SK-N-SH (cell line): ENCODE results near the gene EMX1. TPM values are rescaled to one million over a fixed set of nuclear protein-coding genes. Genes with fewer than 3 reads are reported as not detected.

Experiments
- CTCF ChIA-PET: fragments of 300-600, 350-600 bp; formaldehyde crosslinking; extraction: SDS; loops from one replicate; lab custom pipeline; 2021; lab: Yijun Ruan, JAX
- POLR2A ChIA-PET: fragments of 350-600 bp; sonication (Branson Sonifier 250); formaldehyde crosslinking; extraction: SDS; loops from one replicate; lab custom pipeline; 2020; ENCODE audit warnings: antibody characterized with exemption, inconsistent platforms; lab: Yijun Ruan, JAX
- DNase-seq: peaks from one replicate; pipeline ENCODE4 v3.0.0; 2012
- H2AFZ ChIP-seq: fragments of 200-600 bp; sonication (generic); 2 replicates; pipeline ENCODE4 v1.8.1; 2016; ENCODE audit warnings: antibody characterized with exemption, mild to moderate bottlenecking, low read depth
- H3F3A ChIP-seq: fragments of 200-600 bp; sonication (generic); replicated peaks from 2 replicates; pipeline ENCODE3; 2016; ENCODE audit warnings: antibody characterized with exemption, mild to moderate bottlenecking; ENCODE audit not compliant: insufficient read depth
- H3K27ac ChIP-seq, 2 experiments: fragments of 200-500 bp in 1 of 2; fragments of 200-600 bp in 1 of 2; sonication (Bioruptor generic) in 1 of 2; sonication (generic), shearing (Covaris generic) in 1 of 2; 2 replicates each; pipeline versions ENCODE4 v1.5.1 to v1.6.1; 2014 to 2016; ENCODE audit warnings: low read depth in 2 of 2, inconsistent platforms in 1 of 2, low read length in 1 of 2, mild to moderate bottlenecking in 1 of 2, mixed read lengths in 1 of 2
- H3K27me3 ChIP-seq: fragments of 200-600 bp; sonication (generic), shearing (Covaris generic); 2 replicates; pipeline ENCODE4 v1.6.1; 2016; ENCODE audit warnings: mixed run types; ENCODE audit not compliant: insufficient read depth
- H3K36me3 ChIP-seq, 2 experiments: fragments of 200-500 bp in 1 of 2; fragments of 200-600 bp in 1 of 2; sonication (Bioruptor generic) in 1 of 2; sonication (generic) in 1 of 2; replicated peaks in 1 of 2; 2 replicates each; pipeline versions ENCODE3 to v1.5.1; 2014 to 2016; ENCODE audit warnings: low read length in 1 of 2, mild to moderate bottlenecking in 1 of 2; ENCODE audit not compliant: insufficient read depth in 2 of 2, control insufficient read depth in 1 of 2
- H3K4me1 ChIP-seq, 2 experiments: fragments of 200-500 bp in 1 of 2; fragments of 200-600 bp in 1 of 2; sonication (Bioruptor generic) in 1 of 2; sonication (generic), shearing (Covaris generic) in 1 of 2; 2 replicates each; pipeline versions ENCODE4 v1.5.1 to v1.6.1; 2014 to 2016; ENCODE audit warnings: low read depth in 1 of 2, low read length in 1 of 2, mixed run types in 1 of 2; ENCODE audit not compliant: insufficient read depth in 2 of 2, control insufficient read depth in 1 of 2
- H3K4me2 ChIP-seq: fragments of 200-600 bp; sonication (generic), shearing (Covaris generic); 2 replicates; pipeline ENCODE4 v1.6.1; 2017; ENCODE audit warnings: mixed run types
- H3K4me3 ChIP-seq, 2 experiments: fragments of 200-500 bp in 1 of 2; fragments of 200-600 bp in 1 of 2; sonication (Bioruptor generic) in 1 of 2; sonication (generic), shearing (Covaris generic) in 1 of 2; 2 replicates each; pipeline versions ENCODE4 v1.5.1 to v1.8.1; 2014 to 2016; ENCODE audit warnings: low read depth in 2 of 2, inconsistent platforms in 1 of 2, low read length in 1 of 2, mild to moderate bottlenecking in 1 of 2, mixed read lengths in 1 of 2, moderate library complexity in 1 of 2
- H3K79me2 ChIP-seq: fragments of 200-600 bp; sonication (generic); 2 replicates; pipeline ENCODE4 v1.8.1; 2017; ENCODE audit warnings: mild to moderate bottlenecking; ENCODE audit not compliant: insufficient read depth
- H3K9ac ChIP-seq: fragments of 200-600 bp; sonication (generic); 2 replicates; pipeline ENCODE4 v1.6.1; 2017; ENCODE audit warnings: mixed run types
- H3K9me2 ChIP-seq: fragments of 200-600 bp; sonication (generic); 2 replicates; pipeline ENCODE4 v1.6.1; 2017; ENCODE audit warnings: mixed run types
- H3K9me3 ChIP-seq: fragments of 200-600 bp; sonication (generic); 2 replicates; pipeline ENCODE4 v1.6.1; 2017; ENCODE audit warnings: mixed run types, mild to moderate bottlenecking, moderate library complexity
- H4K20me1 ChIP-seq: fragments of 200-600 bp; sonication (generic); 2 replicates; pipeline ENCODE4 v1.6.1; 2017; ENCODE audit warnings: mild to moderate bottlenecking, mixed run types; ENCODE audit not compliant: insufficient read depth
- ELF1 ChIP-seq: IDR thresholded peaks from 2 replicates; pipeline ENCODE4 v1.4.0; 2012
- EP300 ChIP-seq, 2 experiments: IDR thresholded peaks; 2 replicates each; pipeline versions ENCODE4 v1.4.0 to v1.6.1; 2012; ENCODE audit warnings: borderline replicate concordance in 1 of 2, low read depth in 1 of 2, low read length in 1 of 2
- EZH2phosphoT487 ChIP-seq: fragments of 200-600 bp; sonication (generic); IDR thresholded peaks from 2 replicates; pipeline ENCODE4 v1.6.1; 2017; ENCODE audit warnings: low read depth, mixed run types, mild to moderate bottlenecking, antibody characterized with exemption, moderate library complexity, borderline replicate concordance
- FOSL2 ChIP-seq: IDR thresholded peaks from 2 replicates; pipeline ENCODE4 v1.4.0; 2012; ENCODE audit warnings: low read depth, mild to moderate bottlenecking, moderate library complexity, borderline replicate concordance
- FOXJ3 ChIP-seq: sonication (generic); formaldehyde crosslinking; IDR thresholded peaks from 2 replicates; pipeline ENCODE4 v1.5.1; 2020; ENCODE audit warnings: mild to moderate bottlenecking, missing genetic modification reagents
- NRF1 ChIP-seq: IDR thresholded peaks from 2 replicates; pipeline ENCODE4 v1.6.1; 2012; ENCODE audit warnings: low read depth, mild to moderate bottlenecking, low read length
- RCOR1 ChIP-seq: fragments of 150-350 bp; IDR thresholded peaks from 2 replicates; pipeline ENCODE4 v1.6.1; 2017; ENCODE audit warnings: antibody characterized with exemption, low read length
- SMC3 ChIP-seq: IDR thresholded peaks from 2 replicates; pipeline ENCODE4 v1.6.1; 2012; ENCODE audit warnings: low read depth, low read length, improper control_type of control experiment
- TAF1 ChIP-seq: IDR thresholded peaks from 2 replicates; pipeline ENCODE4 v1.6.1; 2012; ENCODE audit warnings: low read depth, mild to moderate bottlenecking, low read length, moderate library complexity, borderline replicate concordance
- WGBS: methylation state at CpG from one replicate; pipeline ENCODE4 v1.1.6; 2017; ENCODE audit warnings: low lambda C conversion rate; 5-methylcytosine and 5-hydroxymethylcytosine counted together
- polyA plus RNA-seq, 3 experiments: library from polyadenylated mRNA; depleted of rRNA; stranded (reverse); fragments of >200 nt; gene quantifications; 2 replicates each; pipeline ENCODE4 v1.2.3, GENCODE V29; 2012
- TF ChIP-seq, protein P1 (sequence below): fragments of 150-350 bp; IDR thresholded peaks from 2 replicates; pipeline ENCODE4 v1.6.1; 2016; ENCODE audit warnings: mild to moderate bottlenecking, low read depth, low read length
- TF ChIP-seq, protein P2 (sequence below): IDR thresholded peaks from 2 replicates; pipeline ENCODE4; 2012
- TF ChIP-seq, protein P3 (sequence below): IDR thresholded peaks from 2 replicates; pipeline ENCODE4 v1.4.0; 2012; ENCODE audit warnings: low read depth, borderline replicate concordance
- TF ChIP-seq, protein P4 (sequence below): IDR thresholded peaks from 2 replicates; pipeline ENCODE4 v1.6.1; 2012; ENCODE audit warnings: mild to moderate bottlenecking, low read depth, low read length, moderate library complexity
- TF ChIP-seq, protein P5 (sequence below): fragments of 200-600 bp; sonication (generic); IDR thresholded peaks from 2 replicates; pipeline ENCODE4 v1.6.1; 2017; ENCODE audit warnings: antibody characterized with exemption, mild to moderate bottlenecking, moderate library complexity
- TF ChIP-seq, protein P6 (sequence below): IDR thresholded peaks from 2 replicates; pipeline ENCODE4 v1.4.0; 2012; ENCODE audit warnings: low read depth
- TF ChIP-seq, protein P7 (sequence below): fragments of 150-350 bp; IDR thresholded peaks from 2 replicates; pipeline ENCODE4 v1.6.1; 2017; ENCODE audit warnings: antibody characterized with exemption, low read length, low read depth, borderline replicate concordance

The EMX1 gene
- polyA plus RNA-seq, 1 of the 3 experiments (the other 2 are of a cell fraction), result not detected

DNA sequence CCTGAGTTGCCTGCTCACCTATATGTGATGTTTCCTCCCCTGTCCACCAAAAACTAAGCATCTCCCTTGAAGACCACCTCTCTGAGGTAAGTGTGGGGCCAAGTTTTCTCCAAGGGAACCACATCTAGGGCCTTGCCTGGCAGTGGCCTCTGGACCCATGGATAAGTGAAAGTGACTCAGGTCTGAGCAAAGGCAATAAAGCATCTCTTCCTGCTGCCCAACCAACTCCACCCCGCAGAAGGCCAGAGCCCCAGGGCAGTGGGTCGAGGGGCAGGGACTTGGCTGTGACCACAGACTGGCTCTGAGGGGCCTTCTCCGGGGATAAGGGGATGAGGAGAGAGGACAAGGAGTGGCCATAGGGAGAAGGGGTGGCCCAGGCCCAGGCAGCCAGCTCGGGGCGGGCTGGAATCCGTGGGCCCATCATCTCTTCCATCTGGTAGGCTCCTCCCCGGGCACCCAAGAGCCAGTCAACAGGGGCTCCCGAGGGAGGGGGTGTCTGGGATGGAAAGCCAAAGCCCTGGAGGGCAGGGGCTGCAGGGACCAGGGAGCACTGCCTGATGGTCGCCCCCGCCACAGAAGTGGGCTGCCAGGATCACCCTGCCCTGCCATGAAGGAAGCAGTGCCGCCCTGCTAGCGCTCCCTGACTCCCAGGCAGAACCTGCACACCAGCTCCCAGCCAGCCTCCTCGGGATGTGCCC, 33.4 kb downstream of the EMX1 start (continued):
- TF ChIP-seq, protein P1, sequence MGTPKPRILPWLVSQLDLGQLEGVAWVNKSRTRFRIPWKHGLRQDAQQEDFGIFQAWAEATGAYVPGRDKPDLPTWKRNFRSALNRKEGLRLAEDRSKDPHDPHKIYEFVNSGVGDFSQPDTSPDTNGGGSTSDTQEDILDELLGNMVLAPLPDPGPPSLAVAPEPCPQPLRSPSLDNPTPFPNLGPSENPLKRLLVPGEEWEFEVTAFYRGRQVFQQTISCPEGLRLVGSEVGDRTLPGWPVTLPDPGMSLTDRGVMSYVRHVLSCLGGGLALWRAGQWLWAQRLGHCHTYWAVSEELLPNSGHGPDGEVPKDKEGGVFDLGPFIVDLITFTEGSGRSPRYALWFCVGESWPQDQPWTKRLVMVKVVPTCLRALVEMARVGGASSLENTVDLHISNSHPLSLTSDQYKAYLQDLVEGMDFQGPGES, result no peak
- no peak for TF ChIP-seq EP300 (IDR thresholded peaks at IDR 0.05; ENCODE audit: borderline replicate concordance in 1 of 2, low read depth in 1 of 2, low read length in 1 of 2)

DNA sequence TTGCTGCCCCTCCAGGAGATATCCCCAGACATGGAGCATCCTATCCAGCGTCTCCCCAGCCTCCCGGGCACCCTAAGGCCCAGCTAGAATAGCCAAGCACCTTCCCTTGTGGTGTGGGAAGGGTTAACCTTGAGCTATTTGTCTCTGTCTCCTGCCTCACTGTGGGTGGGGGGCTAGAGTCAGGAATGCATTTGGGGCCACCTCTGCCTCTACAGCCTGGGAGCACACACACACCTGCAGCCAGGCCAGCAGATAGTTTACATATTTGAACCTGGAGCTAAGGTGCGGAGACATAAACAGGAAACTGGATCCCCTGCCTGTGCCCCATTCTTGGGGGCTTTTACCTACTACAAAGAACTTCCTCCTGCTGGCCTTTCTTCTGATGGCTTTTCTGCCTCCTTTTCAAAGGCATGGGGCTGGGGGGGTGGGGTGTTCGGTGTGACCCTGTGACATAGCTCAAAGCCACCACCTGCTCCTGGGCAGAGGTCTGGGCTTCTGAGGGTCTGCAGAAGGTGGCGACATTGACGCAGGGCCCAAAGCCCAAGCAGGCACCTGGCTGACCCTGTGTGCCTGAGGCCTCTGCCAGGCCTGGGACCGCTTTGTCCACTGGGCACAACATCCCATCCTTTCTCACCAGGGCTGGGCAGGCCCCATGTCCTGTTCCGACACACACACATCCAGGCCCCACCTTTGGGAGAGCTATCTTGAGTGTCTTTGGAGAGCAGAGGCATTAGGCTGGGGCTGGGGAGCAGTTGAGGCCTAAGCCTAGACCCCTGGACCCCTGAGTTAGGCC, 34.2 kb downstream of the EMX1 start:
- Histone ChIP-seq H3K4me3 (no peak overlapping the region), H3K4me2 (no peak overlapping the region), H4K20me1 (no peaks in the 10 kb centered on the region), H3K4me1 (no peaks in the 10 kb centered on the region), H3K9me2 (no peaks in the 10 kb centered on the region), H2AFZ (no peak overlapping the region), H3K9me3 (no peaks in the 10 kb centered on the region), H3K36me3 (no peaks in the 10 kb centered on the region), H3K9ac (no peak overlapping the region), H3K27ac (no peak overlapping the region), H3K27me3 (no peaks in the 10 kb centered on the region), H3K79me2 (no peaks in the 10 kb centered on the region), H3F3A (no peaks in the 10 kb centered on the region)
- 93% methylated on average over 5 of the region's 8 CpGs for WGBS
- CTCF ChIA-PET, result interaction anchor here (0.8 to 4.1 kb wide), 7 partner anchors 17 to 226 kb away, joined by 3 to 20 read pairs (median 4); no protein-coding TSS in a partner anchor
- DNase-seq, result no peak
- POLR2A ChIA-PET, result no interaction called here
- TF ChIP-seq, protein P2, sequence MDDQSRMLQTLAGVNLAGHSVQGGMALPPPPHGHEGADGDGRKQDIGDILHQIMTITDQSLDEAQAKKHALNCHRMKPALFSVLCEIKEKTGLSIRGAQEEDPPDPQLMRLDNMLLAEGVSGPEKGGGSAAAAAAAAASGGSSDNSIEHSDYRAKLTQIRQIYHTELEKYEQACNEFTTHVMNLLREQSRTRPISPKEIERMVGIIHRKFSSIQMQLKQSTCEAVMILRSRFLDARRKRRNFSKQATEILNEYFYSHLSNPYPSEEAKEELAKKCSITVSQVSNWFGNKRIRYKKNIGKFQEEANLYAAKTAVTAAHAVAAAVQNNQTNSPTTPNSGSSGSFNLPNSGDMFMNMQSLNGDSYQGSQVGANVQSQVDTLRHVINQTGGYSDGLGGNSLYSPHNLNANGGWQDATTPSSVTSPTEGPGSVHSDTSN, result no peak
- TF ChIP-seq RCOR1 (no peak), ELF1 (no peak), EZH2phosphoT487 (no peak), FOSL2 (no peak), FOXJ3 (CRISPR knock-in tag) (no peak), TAF1 (no peak), NRF1 (no peak), SMC3 (no peak)
- TF ChIP-seq, protein P3, sequence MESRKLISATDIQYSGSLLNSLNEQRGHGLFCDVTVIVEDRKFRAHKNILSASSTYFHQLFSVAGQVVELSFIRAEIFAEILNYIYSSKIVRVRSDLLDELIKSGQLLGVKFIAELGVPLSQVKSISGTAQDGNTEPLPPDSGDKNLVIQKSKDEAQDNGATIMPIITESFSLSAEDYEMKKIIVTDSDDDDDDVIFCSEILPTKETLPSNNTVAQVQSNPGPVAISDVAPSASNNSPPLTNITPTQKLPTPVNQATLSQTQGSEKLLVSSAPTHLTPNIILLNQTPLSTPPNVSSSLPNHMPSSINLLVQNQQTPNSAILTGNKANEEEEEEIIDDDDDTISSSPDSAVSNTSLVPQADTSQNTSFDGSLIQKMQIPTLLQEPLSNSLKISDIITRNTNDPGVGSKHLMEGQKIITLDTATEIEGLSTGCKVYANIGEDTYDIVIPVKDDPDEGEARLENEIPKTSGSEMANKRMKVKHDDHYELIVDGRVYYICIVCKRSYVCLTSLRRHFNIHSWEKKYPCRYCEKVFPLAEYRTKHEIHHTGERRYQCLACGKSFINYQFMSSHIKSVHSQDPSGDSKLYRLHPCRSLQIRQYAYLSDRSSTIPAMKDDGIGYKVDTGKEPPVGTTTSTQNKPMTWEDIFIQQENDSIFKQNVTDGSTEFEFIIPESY, result no peak
- TF ChIP-seq, protein P4, sequence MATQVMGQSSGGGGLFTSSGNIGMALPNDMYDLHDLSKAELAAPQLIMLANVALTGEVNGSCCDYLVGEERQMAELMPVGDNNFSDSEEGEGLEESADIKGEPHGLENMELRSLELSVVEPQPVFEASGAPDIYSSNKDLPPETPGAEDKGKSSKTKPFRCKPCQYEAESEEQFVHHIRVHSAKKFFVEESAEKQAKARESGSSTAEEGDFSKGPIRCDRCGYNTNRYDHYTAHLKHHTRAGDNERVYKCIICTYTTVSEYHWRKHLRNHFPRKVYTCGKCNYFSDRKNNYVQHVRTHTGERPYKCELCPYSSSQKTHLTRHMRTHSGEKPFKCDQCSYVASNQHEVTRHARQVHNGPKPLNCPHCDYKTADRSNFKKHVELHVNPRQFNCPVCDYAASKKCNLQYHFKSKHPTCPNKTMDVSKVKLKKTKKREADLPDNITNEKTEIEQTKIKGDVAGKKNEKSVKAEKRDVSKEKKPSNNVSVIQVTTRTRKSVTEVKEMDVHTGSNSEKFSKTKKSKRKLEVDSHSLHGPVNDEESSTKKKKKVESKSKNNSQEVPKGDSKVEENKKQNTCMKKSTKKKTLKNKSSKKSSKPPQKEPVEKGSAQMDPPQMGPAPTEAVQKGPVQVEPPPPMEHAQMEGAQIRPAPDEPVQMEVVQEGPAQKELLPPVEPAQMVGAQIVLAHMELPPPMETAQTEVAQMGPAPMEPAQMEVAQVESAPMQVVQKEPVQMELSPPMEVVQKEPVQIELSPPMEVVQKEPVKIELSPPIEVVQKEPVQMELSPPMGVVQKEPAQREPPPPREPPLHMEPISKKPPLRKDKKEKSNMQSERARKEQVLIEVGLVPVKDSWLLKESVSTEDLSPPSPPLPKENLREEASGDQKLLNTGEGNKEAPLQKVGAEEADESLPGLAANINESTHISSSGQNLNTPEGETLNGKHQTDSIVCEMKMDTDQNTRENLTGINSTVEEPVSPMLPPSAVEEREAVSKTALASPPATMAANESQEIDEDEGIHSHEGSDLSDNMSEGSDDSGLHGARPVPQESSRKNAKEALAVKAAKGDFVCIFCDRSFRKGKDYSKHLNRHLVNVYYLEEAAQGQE, result no peak
- TF ChIP-seq, protein P5, sequence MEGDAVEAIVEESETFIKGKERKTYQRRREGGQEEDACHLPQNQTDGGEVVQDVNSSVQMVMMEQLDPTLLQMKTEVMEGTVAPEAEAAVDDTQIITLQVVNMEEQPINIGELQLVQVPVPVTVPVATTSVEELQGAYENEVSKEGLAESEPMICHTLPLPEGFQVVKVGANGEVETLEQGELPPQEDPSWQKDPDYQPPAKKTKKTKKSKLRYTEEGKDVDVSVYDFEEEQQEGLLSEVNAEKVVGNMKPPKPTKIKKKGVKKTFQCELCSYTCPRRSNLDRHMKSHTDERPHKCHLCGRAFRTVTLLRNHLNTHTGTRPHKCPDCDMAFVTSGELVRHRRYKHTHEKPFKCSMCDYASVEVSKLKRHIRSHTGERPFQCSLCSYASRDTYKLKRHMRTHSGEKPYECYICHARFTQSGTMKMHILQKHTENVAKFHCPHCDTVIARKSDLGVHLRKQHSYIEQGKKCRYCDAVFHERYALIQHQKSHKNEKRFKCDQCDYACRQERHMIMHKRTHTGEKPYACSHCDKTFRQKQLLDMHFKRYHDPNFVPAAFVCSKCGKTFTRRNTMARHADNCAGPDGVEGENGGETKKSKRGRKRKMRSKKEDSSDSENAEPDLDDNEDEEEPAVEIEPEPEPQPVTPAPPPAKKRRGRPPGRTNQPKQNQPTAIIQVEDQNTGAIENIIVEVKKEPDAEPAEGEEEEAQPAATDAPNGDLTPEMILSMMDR, result no peak
- TF ChIP-seq, protein P6, sequence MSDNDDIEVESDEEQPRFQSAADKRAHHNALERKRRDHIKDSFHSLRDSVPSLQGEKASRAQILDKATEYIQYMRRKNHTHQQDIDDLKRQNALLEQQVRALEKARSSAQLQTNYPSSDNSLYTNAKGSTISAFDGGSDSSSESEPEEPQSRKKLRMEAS, result no peak
- TF ChIP-seq, protein P7, sequence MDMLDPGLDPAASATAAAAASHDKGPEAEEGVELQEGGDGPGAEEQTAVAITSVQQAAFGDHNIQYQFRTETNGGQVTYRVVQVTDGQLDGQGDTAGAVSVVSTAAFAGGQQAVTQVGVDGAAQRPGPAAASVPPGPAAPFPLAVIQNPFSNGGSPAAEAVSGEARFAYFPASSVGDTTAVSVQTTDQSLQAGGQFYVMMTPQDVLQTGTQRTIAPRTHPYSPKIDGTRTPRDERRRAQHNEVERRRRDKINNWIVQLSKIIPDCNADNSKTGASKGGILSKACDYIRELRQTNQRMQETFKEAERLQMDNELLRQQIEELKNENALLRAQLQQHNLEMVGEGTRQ, result no peak
